A549 treated with CpdA at 1 μM for 4 hours (cell line): ENCODE results near the gene NAA30. TPM values are rescaled to one million over a fixed set of nuclear protein-coding genes. Genes with fewer than 3 reads are reported as not detected.

Experiments used
- total RNA-seq: library from RNA; stranded (reverse); fragments of 200-300 nt; extraction: Qiagen RNA extraction; gene quantifications from 5 replicates; pipeline ENCODE4 v1.2.3, GENCODE V29; 2022; ENCODE audit warnings: low read depth

The NAA30 gene
- total RNA-seq, result 11.5 to 13.2 TPM (median 12.7 TPM) in 5 replicates

GRCh38 chr14:57390037-57390805 is at the start of gene NAA30:
Gene NAA30 (plus strand): TSS chr14:57390586. CDS start chr14:57390958, 372 bp downstream.

Other genes with a start within 250 kb of the NAA30 start
- 26.9 to 41.8 TPM (median 38.5 TPM) in 5 replicates for gene EXOC5, start 121.7 kb upstream of the NAA30 start, total RNA-seq
- 18.6 to 20.5 TPM (median 20.0 TPM) in 5 replicates for gene AP5M1, start 121.6 kb upstream of the NAA30 start, total RNA-seq
- gene CCDC198, start 103.3 kb downstream of the NAA30 start, total RNA-seq, result 2.8 to 4.0 TPM (median 3.6 TPM) in 5 replicates